ENCODE results near the gene KCNIP1.

KCNIP1 gene

DNA sequence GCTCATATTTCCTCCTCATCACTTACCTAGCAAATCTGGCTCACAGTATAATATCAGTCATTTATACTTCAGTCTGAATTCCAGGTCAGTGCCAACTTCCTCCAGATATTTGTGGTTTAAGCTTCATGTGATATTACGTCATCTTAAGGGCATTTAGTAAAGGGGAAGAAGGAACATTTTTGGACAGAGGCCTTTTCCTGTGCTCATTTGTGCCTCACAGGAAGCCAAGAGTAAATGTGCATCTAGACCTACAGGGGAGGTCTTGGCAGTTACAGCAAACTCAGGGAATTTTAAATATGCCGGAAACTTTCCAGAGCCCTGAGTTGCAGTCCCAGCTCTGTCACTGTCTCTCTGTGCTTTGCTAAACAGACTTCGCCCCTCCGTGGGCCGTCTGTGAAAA, 12.3 kb upstream of the KCNIP1 start:
- Histone ChIP-seq H3K14ac (ENCODE audit: low read length in 2 of 2) (no peak overlapping the region), H2BK15ac (ENCODE audit: low read depth, poor library complexity, severe bottlenecking) (no peak overlapping the region), H3K18ac (ENCODE audit: low read depth in 1 of 2, low read length in 2 of 2) (no peak overlapping the region), H3K23ac (ENCODE audit: low read length in 2 of 2) (no peak overlapping the region), H3K4ac (ENCODE audit: low read depth in 1 of 2, low read length in 2 of 2) (no peak overlapping the region), H3K27ac (ENCODE audit: low read length, poor library complexity, severe bottlenecking) (peak overlapping the region; percentile 95), H2AK5ac (ENCODE audit: low read length, severe bottlenecking) (peak overlapping the region; percentile 95), H4K8ac (ENCODE audit: low read length) (no peak overlapping the region), H2BK120ac (ENCODE audit: low read depth, low read length) (no peak overlapping the region), H2BK5ac (ENCODE audit: low read depth, low read length, poor library complexity, severe bottlenecking) (peak overlapping the region; percentile 93), H3K9me3 (ENCODE audit: control insufficient read depth, low read length) (no peaks in the 10 kb centered on the region), H3K27me3 (ENCODE audit: control insufficient read depth in 1 of 2, insufficient read depth in 1 of 2, low read length in 2 of 2) (peaks cover 0 to 23% of the 10 kb centered on the region in 2 experiments), H3K4me2 (ENCODE audit: low read length, poor library complexity, severe bottlenecking) (no peak overlapping the region), H2AFZ (ENCODE audit: low read depth, low read length) (no peak overlapping the region), H2BK12ac (ENCODE audit: low read length in 2 of 2) (no peak overlapping the region), H3K36me3 (ENCODE audit: control insufficient read depth in 1 of 2, insufficient read depth in 2 of 2, low read depth in 1 of 2, low read length in 2 of 2) (no peaks in the 10 kb centered on the region), H3K9ac (ENCODE audit: low read length) (peak overlapping the region; percentile 31), H3K4me1 (ENCODE audit: control insufficient read depth, insufficient read depth, low read depth, low read length) (peaks cover 37% of the 10 kb centered on the region), H3K4me3 (ENCODE audit: insufficient read depth in 1 of 2, low read depth in 1 of 2, low read length in 2 of 2) (no peak overlapping the region), H4K91ac (ENCODE audit: low read length) (no peak overlapping the region), H3K79me1 (replicated peaks; ENCODE audit: low read length, poor library complexity, severe bottlenecking) (no peaks in the 10 kb centered on the region)
- peak; percentile 49 for DNase-seq
- 36% methylated on average over 5 of the region's 5 CpGs for WGBS

DNA sequence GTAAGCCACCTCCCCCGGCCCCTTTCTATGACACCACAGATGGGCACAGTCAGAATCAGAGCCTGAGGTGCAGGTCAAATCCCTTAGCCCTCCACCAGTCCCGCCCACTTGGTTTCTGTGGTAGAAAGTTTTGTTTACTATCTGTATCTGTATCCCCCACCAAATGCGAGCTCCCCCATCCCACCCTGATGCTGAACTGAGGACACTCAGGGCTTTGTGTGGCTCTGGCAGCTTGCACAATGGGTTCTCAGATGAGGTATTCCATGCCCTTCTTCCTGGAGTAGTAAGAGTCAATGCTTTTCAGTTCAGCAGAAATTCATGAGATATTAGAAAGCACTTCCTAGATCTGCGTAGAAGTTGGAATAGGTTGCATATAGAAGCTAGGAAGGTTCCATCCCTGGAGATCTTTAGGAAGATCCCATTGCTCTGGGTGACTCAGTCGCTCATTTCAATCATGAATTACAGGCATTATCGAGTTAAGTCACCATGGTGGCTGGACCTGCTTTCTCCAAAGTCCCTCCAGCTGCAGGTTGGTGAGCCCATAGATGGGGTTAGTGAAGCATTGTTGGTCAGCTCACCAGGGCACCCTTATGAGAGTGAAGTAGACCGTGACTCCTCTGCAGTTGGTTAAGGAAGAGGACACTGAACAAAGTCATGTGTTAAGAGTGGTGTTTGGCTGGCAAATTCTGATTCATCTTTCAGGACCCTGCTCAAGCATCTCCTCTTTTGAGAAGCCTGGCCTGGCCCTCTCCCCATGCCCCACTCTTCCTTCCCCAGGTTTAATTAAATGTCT, 10.6 kb upstream of the KCNIP1 start:
- no peak overlapping the region for H2BK15ac ChIP-seq (ENCODE audit: low read depth, poor library complexity, severe bottlenecking)
- H2BK120ac ChIP-seq (ENCODE audit: low read depth, low read length): no peak overlapping the region
- WGBS: 98% methylated on average over 6 of the region's 7 CpGs
- H2AFZ ChIP-seq (ENCODE audit: low read depth, low read length): no peak overlapping the region
- H3K14ac ChIP-seq (ENCODE audit: low read length in 2 of 2): no peak overlapping the region
- no peak overlapping the region for H4K91ac ChIP-seq (ENCODE audit: low read length)
- H3K4ac ChIP-seq (ENCODE audit: low read depth in 1 of 2, low read length in 2 of 2): no peak overlapping the region
- H2BK5ac ChIP-seq (ENCODE audit: low read depth, low read length, poor library complexity, severe bottlenecking): no peak overlapping the region
- H3K4me3 ChIP-seq (ENCODE audit: insufficient read depth in 1 of 2, low read depth in 1 of 2, low read length in 2 of 2): no peak overlapping the region
- no peak overlapping the region for H3K4me2 ChIP-seq (ENCODE audit: low read length, poor library complexity, severe bottlenecking)
- no peaks in the 10 kb centered on the region for H3K36me3 ChIP-seq (ENCODE audit: control insufficient read depth in 1 of 2, insufficient read depth in 2 of 2, low read depth in 1 of 2, low read length in 2 of 2)
- no peaks in the 10 kb centered on the region for H3K9me3 ChIP-seq (ENCODE audit: control insufficient read depth, low read length)
- H4K8ac ChIP-seq (ENCODE audit: low read length): no peak overlapping the region
- H3K79me1 ChIP-seq (replicated peaks; ENCODE audit: low read length, poor library complexity, severe bottlenecking): no peaks in the 10 kb centered on the region
- H3K9ac ChIP-seq (ENCODE audit: low read length): no peak overlapping the region
- H3K27ac ChIP-seq (ENCODE audit: low read length, poor library complexity, severe bottlenecking): no peak overlapping the region
- H2AK5ac ChIP-seq (ENCODE audit: low read length, severe bottlenecking): peak overlapping the region; percentile 84
- no peak overlapping the region for H3K23ac ChIP-seq (ENCODE audit: low read length in 2 of 2)
- peaks cover 0 to 41% of the 10 kb centered on the region in 2 experiments for H3K27me3 ChIP-seq (ENCODE audit: control insufficient read depth in 1 of 2, insufficient read depth in 1 of 2, low read length in 2 of 2)
- no peak overlapping the region for H2BK12ac ChIP-seq (ENCODE audit: low read length in 2 of 2)
- peaks cover 41% of the 10 kb centered on the region for H3K4me1 ChIP-seq (ENCODE audit: control insufficient read depth, insufficient read depth, low read depth, low read length)
- no peak for DNase-seq
- no peak overlapping the region for H3K18ac ChIP-seq (ENCODE audit: low read depth in 1 of 2, low read length in 2 of 2)

DNA sequence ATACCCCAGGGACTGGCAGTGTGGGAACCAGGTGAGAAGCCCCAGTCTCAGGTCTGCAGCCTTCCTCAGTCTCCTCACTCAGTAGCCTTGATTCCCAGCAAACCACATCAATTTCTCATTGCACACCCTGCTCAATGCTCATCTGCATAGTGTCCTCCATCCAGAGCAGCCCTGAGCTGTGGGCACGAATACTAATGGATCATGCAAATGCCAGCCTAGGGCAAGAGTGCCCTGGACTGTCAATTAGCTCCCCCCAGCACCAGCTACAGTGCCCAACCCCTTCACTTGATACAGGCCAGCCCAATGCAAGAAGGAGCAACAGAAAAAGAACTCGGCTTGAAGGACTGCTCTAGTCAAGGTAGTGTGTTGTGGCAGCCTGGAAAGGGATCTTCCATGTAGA, 9.8 kb upstream of the KCNIP1 start:
- H4K8ac ChIP-seq (ENCODE audit: low read length): no peak overlapping the region
- H3K9ac ChIP-seq (ENCODE audit: low read length): no peak overlapping the region
- H3K23ac ChIP-seq (ENCODE audit: low read length in 2 of 2): no peak overlapping the region
- no peak overlapping the region for H3K4me3 ChIP-seq (ENCODE audit: insufficient read depth in 1 of 2, low read depth in 1 of 2, low read length in 2 of 2)
- H2BK12ac ChIP-seq (ENCODE audit: low read length in 2 of 2): no peak overlapping the region
- H2AK5ac ChIP-seq (ENCODE audit: low read length, severe bottlenecking): peak overlapping the region; percentile 79
- H3K14ac ChIP-seq (ENCODE audit: low read length in 2 of 2): no peak overlapping the region
- no peaks in the 10 kb centered on the region for H3K9me3 ChIP-seq (ENCODE audit: control insufficient read depth, low read length)
- no peak overlapping the region for H2BK15ac ChIP-seq (ENCODE audit: low read depth, poor library complexity, severe bottlenecking)
- H3K18ac ChIP-seq (ENCODE audit: low read depth in 1 of 2, low read length in 2 of 2): no peak overlapping the region
- no peak overlapping the region for H4K91ac ChIP-seq (ENCODE audit: low read length)
- H3K79me1 ChIP-seq (replicated peaks; ENCODE audit: low read length, poor library complexity, severe bottlenecking): no peaks in the 10 kb centered on the region
- H3K36me3 ChIP-seq (ENCODE audit: control insufficient read depth in 1 of 2, insufficient read depth in 2 of 2, low read depth in 1 of 2, low read length in 2 of 2): no peaks in the 10 kb centered on the region
- no peak overlapping the region for H2AFZ ChIP-seq (ENCODE audit: low read depth, low read length)
- WGBS: 94% methylated on average over 2 of the region's 2 CpGs
- peaks cover 0 to 49% of the 10 kb centered on the region in 2 experiments for H3K27me3 ChIP-seq (ENCODE audit: control insufficient read depth in 1 of 2, insufficient read depth in 1 of 2, low read length in 2 of 2)
- peaks cover 35% of the 10 kb centered on the region for H3K4me1 ChIP-seq (ENCODE audit: control insufficient read depth, insufficient read depth, low read depth, low read length)
- DNase-seq: no peak
- no peak overlapping the region for H3K4me2 ChIP-seq (ENCODE audit: low read length, poor library complexity, severe bottlenecking)
- no peak overlapping the region for H3K27ac ChIP-seq (ENCODE audit: low read length, poor library complexity, severe bottlenecking)
- peak overlapping the region; percentile 36 for H2BK5ac ChIP-seq (ENCODE audit: low read depth, low read length, poor library complexity, severe bottlenecking)
- H2BK120ac ChIP-seq (ENCODE audit: low read depth, low read length): no peak overlapping the region
- H3K4ac ChIP-seq (ENCODE audit: low read depth in 1 of 2, low read length in 2 of 2): no peak overlapping the region

DNA sequence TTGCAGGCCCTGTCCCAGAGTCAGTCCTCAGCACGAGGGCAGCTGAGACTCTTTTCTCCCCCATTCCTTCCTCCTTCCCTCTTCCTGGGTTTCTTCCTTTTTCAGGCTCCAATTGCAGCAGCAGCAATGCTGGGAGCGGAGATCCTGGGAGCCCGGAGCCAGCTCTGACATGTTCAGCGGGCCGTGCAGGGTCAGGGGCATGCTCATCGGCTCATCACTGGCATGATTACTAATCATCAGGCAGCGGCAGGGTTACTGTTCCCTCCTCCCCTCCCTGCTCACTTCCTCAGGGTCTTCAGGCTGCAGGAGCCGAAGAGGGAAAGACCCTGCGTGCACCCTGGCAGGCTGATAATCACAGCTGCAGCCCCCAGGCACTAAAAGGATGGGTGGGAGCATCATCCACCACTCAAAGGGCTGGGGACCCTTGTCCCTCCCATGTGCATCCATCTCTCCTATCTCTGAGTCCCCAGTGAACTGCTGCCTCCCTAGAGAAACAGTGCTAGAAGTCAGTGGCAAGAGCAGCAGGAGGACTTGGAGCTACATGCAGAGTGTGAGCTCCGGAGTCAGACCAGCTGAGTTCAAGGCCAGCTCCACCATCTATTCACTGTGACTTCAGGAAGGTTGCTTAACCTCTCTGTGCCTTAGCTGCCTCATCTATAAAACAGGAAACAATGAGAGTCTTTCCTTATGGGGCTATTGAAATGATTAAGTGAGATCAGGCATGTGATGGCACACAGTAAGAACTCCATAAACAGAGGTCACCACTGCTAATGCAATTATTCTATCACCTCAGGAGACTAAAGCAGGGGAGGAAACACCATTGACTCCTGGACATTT, 7.8 kb upstream of the KCNIP1 start:
- H3K23ac ChIP-seq (ENCODE audit: low read length in 2 of 2): no peak overlapping the region
- H4K8ac ChIP-seq (ENCODE audit: low read length): no peak overlapping the region
- no peak overlapping the region for H3K4ac ChIP-seq (ENCODE audit: low read depth in 1 of 2, low read length in 2 of 2)
- H3K4me3 ChIP-seq (ENCODE audit: insufficient read depth in 1 of 2, low read depth in 1 of 2, low read length in 2 of 2): no peak overlapping the region
- H3K14ac ChIP-seq (ENCODE audit: low read length in 2 of 2): no peak overlapping the region
- no peak overlapping the region for H2BK12ac ChIP-seq (ENCODE audit: low read length in 2 of 2)
- no peak overlapping the region for H3K9ac ChIP-seq (ENCODE audit: low read length)
- WGBS: 63% methylated on average over 10 of the region's 10 CpGs
- H3K27me3 ChIP-seq (ENCODE audit: control insufficient read depth in 1 of 2, insufficient read depth in 1 of 2, low read length in 2 of 2): peaks cover 0 to 66% of the 10 kb centered on the region in 2 experiments
- H3K9me3 ChIP-seq (ENCODE audit: control insufficient read depth, low read length): no peaks in the 10 kb centered on the region
- DNase-seq: no peak
- H2BK15ac ChIP-seq (ENCODE audit: low read depth, poor library complexity, severe bottlenecking): no peak overlapping the region
- no peaks in the 10 kb centered on the region for H3K36me3 ChIP-seq (ENCODE audit: control insufficient read depth in 1 of 2, insufficient read depth in 2 of 2, low read depth in 1 of 2, low read length in 2 of 2)
- no peak overlapping the region for H2BK120ac ChIP-seq (ENCODE audit: low read depth, low read length)
- peak overlapping the region; percentile 1 for H3K27ac ChIP-seq (ENCODE audit: low read length, poor library complexity, severe bottlenecking)
- H3K4me1 ChIP-seq (ENCODE audit: control insufficient read depth, insufficient read depth, low read depth, low read length): peaks cover 31% of the 10 kb centered on the region
- no peak overlapping the region for H3K4me2 ChIP-seq (ENCODE audit: low read length, poor library complexity, severe bottlenecking)
- H2AK5ac ChIP-seq (ENCODE audit: low read length, severe bottlenecking): peak overlapping the region; percentile 9
- no peak overlapping the region for H2BK5ac ChIP-seq (ENCODE audit: low read depth, low read length, poor library complexity, severe bottlenecking)
- no peak overlapping the region for H4K91ac ChIP-seq (ENCODE audit: low read length)
- H2AFZ ChIP-seq (ENCODE audit: low read depth, low read length): peak overlapping the region; percentile 14
- no peaks in the 10 kb centered on the region for H3K79me1 ChIP-seq (replicated peaks; ENCODE audit: low read length, poor library complexity, severe bottlenecking)
- no peak overlapping the region for H3K18ac ChIP-seq (ENCODE audit: low read depth in 1 of 2, low read length in 2 of 2)
